Thyroid gland (tissue), 4 donors: Measurements from ENCODE around the gene DPP6. TPM values are rescaled to one million over a fixed set of nuclear protein-coding genes. Genes with fewer than 3 reads are reported as not detected.
"Not testable (repeated sequence)": the region's sequence is repeated elsewhere in the genome, so short reads cannot be mapped to it uniquely, and the experiment has no call there.

Source experiments
- DNase-seq, 2 donors: peaks; one replicate each; pipeline ENCODE4 v3.0.0-alpha.2; 2019
- H3K27ac ChIP-seq, 3 donors: fragments of 200-600 bp; sonication (generic); 1 replicate in 2 of 3; 2 replicates in 1 of 3; pipeline ENCODE4 v1.5.1; 2016 to 2019; ENCODE audit warnings: mild to moderate bottlenecking in 1 of 3, moderate library complexity in 1 of 3
- H3K27me3 ChIP-seq: fragments of 200-600 bp; sonication (generic); one replicate; pipeline ENCODE4 v1.5.1; 2019
- H3K36me3 ChIP-seq, 2 donors: fragments of 200-600 bp; sonication (generic); one replicate each; pipeline ENCODE4 v1.5.1; 2016 to 2019
- H3K4me1 ChIP-seq, 2 donors: fragments of 200-600 bp; sonication (generic); one replicate each; pipeline ENCODE4 v1.5.1; 2017 to 2019
- H3K4me3 ChIP-seq, 3 donors: fragments of 200-600 bp; sonication (generic); replicated peaks in 1 of 3; 1 replicate in 2 of 3; 2 replicates in 1 of 3; pipeline ENCODE4 v1.5.1; 2016; ENCODE audit warnings: mild to moderate bottlenecking in 1 of 3
- H3K9me3 ChIP-seq: fragments of 200-600 bp; sonication (generic); one replicate; pipeline ENCODE4 v1.5.1; 2017
- CTCF ChIP-seq, 6 experiments: fragments of 200-600 bp in 3 of 6; fragments of 450-650 bp in 3 of 6; sonication (generic) in 3 of 6; IDR thresholded peaks; one replicate each; pipeline ENCODE4 v1.5.1; 2016 to 2019; ENCODE audit warnings: antibody characterized with exemption in 6 of 6, mild to moderate bottlenecking in 2 of 6, inconsistent platforms in 1 of 6, moderate library complexity in 1 of 6
- POLR2A ChIP-seq, 2 donors: fragments of 450-650 bp; IDR thresholded peaks; one replicate each; pipeline ENCODE4 v1.6.1; 2017; ENCODE audit warnings: antibody characterized with exemption in 2 of 2, mild to moderate bottlenecking in 2 of 2, moderate library complexity in 1 of 2
- WGBS, 2 donors: methylation state at CpG; one replicate each; pipeline ENCODE4 v1.1.5; 2017; 5-methylcytosine and 5-hydroxymethylcytosine counted together
- intact Hi-C: fragments of 100-400 bp; cut with DNase I; formaldehyde crosslinking; loops from one replicate; pipeline ENCODE4 v1.15.1; 2023
- total RNA-seq, 4 donors: library from RNA; depleted of rRNA; stranded (reverse); fragments of >200 nt; gene quantifications; one replicate each; pipeline ENCODE4 v1.2.3, GENCODE V29; 2016

The DPP6 gene
- total RNA-seq, 4 donors from 2014 or later: 50.7 to 97.7 (median 68.9) TPM

GRCh38 chr7:154919344-154920225 lies 867.4 kb downstream of the DPP6 start:
- intact Hi-C loops: no loop called here
- H3K4me1 ChIP-seq: no peaks in the 10 kb centered on the region
- no peaks in the 10 kb centered on the region for H3K27me3 ChIP-seq
- no peaks in the 10 kb centered on the region for H3K9me3 ChIP-seq
- H3K27ac ChIP-seq: no peak overlapping the region
- TF ChIP-seq CTCF (IDR thresholded peaks at IDR 0.05): no peak
- TF ChIP-seq POLR2A (IDR thresholded peaks at IDR 0.05): no peak
- no peak for DNase-seq
- H3K4me3 ChIP-seq: no peak overlapping the region
- no peaks in the 10 kb centered on the region for H3K36me3 ChIP-seq
- WGBS, 2 donors: 64 to 73% methylated on average over 11 of the region's 11 CpGs

- H3K27me3 ChIP-seq, H3K4me3 ChIP-seq, H3K4me1 ChIP-seq, DNase-seq, H3K9me3 ChIP-seq, H3K36me3 ChIP-seq, intact Hi-C loops, H3K27ac ChIP-seq: not testable (repeated sequence)
- whole genome bisulfite sequencing, 2 donors: 88 to 92% methylated on average over 2 of the region's 2 CpGs
These were observed 870.3 kb downstream of the DPP6 start for GRCh38 chr7:154922472-154922871.

DNA sequence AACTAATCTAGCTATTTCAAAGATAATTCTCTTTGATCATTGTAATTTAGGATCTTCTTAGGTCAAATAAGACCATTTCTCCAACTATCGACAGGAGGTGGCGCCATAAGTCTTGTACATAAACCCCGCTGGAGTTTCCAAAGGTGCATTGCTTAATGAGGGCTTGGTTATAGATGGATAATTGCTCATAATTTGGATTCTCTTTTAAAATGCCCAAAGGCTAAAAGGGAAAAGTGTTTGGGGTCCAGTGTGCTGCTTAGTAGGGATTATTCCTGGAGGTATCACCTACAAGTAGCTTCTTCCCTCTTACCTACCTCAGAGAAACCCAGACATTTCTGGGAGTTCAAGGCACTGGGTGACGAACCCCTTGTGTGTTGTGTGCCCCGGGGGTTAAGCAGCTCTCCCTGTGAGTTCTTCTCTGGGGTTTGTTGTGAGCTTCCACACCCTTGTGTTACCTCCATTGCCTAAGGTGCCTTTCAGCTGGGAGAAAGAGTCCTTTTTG lies 875.5 kb downstream of the DPP6 start:
- no peaks in the 10 kb centered on the region for H3K36me3 ChIP-seq
- DNase-seq: peak; percentile 85 to 86
- TF ChIP-seq CTCF (IDR thresholded peaks at IDR 0.05) (peak; percentile 22 to 78 (median 61)), POLR2A (IDR thresholded peaks at IDR 0.05) (no peak)
- WGBS, 2 donors: 2 to 13% methylated on average over 5 of the region's 5 CpGs
- H3K4me3 ChIP-seq: peak overlapping the region in 2 of 3 donors; percentile 23 to 47
- peak overlapping the region; percentile 51 to 86 (median 82) for H3K27ac ChIP-seq
- no peaks in the 10 kb centered on the region for H3K9me3 ChIP-seq
- H3K27me3 ChIP-seq: no peaks in the 10 kb centered on the region
- intact Hi-C loops: loop anchor here (2.0 kb wide), 1 partner anchor 417 kb away; no protein-coding TSS in a partner anchor
- peaks cover 5 to 7% of the 10 kb centered on the region in 2 donors for H3K4me1 ChIP-seq

DNA sequence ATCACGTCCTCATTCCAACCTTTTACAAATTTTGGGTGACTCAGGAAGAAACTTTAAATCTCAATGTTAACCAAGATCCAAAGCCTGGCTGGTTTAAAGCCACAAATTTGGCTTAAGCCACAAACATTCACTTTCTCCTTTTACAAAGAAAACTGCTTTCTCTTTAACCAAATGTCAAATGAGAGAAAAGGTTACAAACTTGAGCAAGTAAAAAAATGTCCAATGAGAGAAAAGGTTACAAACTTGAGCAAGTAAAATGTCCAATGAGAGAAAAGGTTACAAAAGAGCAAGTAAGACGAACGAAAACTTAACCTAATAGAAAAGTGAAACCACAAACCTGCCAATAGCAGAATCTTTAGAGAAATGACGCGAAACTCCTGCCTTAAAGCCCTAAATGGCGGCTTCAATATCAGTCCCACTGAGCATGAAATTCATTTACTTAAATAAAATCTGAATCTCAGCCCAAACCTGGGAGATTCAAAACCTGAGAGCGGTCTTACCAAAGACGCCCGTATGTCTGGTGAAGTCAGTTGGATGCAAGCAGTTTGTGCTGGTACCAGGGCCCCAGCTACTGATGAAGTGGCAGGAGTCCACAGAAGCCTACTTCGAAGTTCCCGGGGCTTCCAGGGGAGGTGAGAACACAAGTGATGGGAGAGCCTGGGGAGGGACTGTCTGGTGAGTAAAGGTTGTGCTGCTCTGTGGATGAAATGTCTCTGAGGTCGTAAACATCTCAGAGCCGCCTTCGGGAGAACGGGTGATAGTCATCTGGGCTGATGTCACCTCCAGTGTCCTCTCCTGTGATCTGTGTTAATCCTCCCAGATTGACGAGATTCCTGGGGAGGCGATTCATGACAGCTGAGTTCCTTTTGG lies 876.2 kb downstream of the DPP6 start:
- peak; percentile 37 to 50 for DNase-seq

More for the DNA sequence above, 876.2 kb downstream of the DPP6 start:
- Histone ChIP-seq H3K36me3 (no peaks in the 10 kb centered on the region), H3K9me3 (no peaks in the 10 kb centered on the region), H3K27me3 (no peaks in the 10 kb centered on the region), H3K4me1 (peaks cover 5 to 7% of the 10 kb centered on the region in 2 donors), H3K27ac (peak overlapping the region; percentile 66 to 86 (median 82)), H3K4me3 (peak overlapping the region in 2 of 3 donors; percentile 47 to 53)
- intact Hi-C loops: no loop called here
- 6 to 11% methylated on average over 17 of the region's 17 CpGs for WGBS, 2 donors
- TF ChIP-seq CTCF (IDR thresholded peaks at IDR 0.05) (no peak), POLR2A (IDR thresholded peaks at IDR 0.05) (peak in 1 of 2 donors; percentile 41)
